ENCODE measurements around the gene GPR85. TPM values are rescaled to one million over a fixed set of nuclear protein-coding genes. Genes with fewer than 3 reads are reported as not detected.

GPR85 gene
- total RNA-seq, 2 experiments from 2014 or later = not detected

DNA sequence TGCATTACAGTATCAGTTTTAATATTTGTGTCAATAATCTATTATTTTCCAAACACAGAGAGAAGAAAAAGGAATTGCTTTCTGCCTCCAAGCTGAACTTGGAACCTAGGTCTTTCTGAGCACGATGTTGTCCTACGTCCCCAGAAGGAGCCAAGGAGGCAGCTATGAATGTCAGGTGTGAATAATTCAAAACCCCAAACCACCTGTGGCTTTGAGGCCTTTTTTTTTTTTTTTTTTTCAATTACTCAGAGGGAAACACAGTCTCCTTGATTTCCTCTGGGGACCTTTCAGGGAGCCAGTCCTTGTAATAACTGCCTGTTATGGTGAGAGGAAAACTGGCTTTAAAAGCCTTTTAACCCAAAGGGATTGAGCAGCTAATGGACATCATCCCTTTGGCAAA is 8.3 kb downstream of the GPR85 start:
- no peak for ATAC-seq (ENCODE audit: poor library complexity)
- H3K4me1 Mint-ChIP-seq (ENCODE audit: low read depth) = no peaks in the 10 kb centered on the region
- no peaks in the 10 kb centered on the region for H3K36me3 Mint-ChIP-seq (ENCODE audit: low read depth)
- TF ChIP-seq, protein P1, sequence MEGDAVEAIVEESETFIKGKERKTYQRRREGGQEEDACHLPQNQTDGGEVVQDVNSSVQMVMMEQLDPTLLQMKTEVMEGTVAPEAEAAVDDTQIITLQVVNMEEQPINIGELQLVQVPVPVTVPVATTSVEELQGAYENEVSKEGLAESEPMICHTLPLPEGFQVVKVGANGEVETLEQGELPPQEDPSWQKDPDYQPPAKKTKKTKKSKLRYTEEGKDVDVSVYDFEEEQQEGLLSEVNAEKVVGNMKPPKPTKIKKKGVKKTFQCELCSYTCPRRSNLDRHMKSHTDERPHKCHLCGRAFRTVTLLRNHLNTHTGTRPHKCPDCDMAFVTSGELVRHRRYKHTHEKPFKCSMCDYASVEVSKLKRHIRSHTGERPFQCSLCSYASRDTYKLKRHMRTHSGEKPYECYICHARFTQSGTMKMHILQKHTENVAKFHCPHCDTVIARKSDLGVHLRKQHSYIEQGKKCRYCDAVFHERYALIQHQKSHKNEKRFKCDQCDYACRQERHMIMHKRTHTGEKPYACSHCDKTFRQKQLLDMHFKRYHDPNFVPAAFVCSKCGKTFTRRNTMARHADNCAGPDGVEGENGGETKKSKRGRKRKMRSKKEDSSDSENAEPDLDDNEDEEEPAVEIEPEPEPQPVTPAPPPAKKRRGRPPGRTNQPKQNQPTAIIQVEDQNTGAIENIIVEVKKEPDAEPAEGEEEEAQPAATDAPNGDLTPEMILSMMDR (IDR thresholded peaks at IDR 0.05) = no peak
- H3K27ac Mint-ChIP-seq = no peak overlapping the region
- peaks cover 0 to 10% of the 10 kb centered on the region in 2 experiments for H3K27me3 ChIP-seq (ENCODE audit: control insufficient read depth in 1 of 2, insufficient read depth in 2 of 2, low read length in 2 of 2)
- no peak overlapping the region for H3K4me3 ChIP-seq (ENCODE audit: low read length)
- H3K4me3 Mint-ChIP-seq = no peak overlapping the region
- no peak for DNase-seq
- H3K4me1 ChIP-seq (ENCODE audit: insufficient read depth, low read length) = no peaks in the 10 kb centered on the region
- no peaks in the 10 kb centered on the region for H3K9me3 ChIP-seq (ENCODE audit: control insufficient read depth in 1 of 2, insufficient read depth in 1 of 2, low read length in 2 of 2)
- no peak overlapping the region for H3K27ac ChIP-seq (ENCODE audit: low read depth in 1 of 2, low read length in 2 of 2)
- CTCF ChIA-PET = no interaction called here
- H3K27me3 Mint-ChIP-seq = peaks cover 54% of the 10 kb centered on the region
- H3K36me3 ChIP-seq (ENCODE audit: insufficient read depth, low read length) = no peaks in the 10 kb centered on the region
- intact Hi-C loops (cut with DNase I, micrococcal nuclease) = no loop called here
- no peaks in the 10 kb centered on the region for H3K9me3 Mint-ChIP-seq
- POLR2A ChIA-PET = no interaction called here

DNA sequence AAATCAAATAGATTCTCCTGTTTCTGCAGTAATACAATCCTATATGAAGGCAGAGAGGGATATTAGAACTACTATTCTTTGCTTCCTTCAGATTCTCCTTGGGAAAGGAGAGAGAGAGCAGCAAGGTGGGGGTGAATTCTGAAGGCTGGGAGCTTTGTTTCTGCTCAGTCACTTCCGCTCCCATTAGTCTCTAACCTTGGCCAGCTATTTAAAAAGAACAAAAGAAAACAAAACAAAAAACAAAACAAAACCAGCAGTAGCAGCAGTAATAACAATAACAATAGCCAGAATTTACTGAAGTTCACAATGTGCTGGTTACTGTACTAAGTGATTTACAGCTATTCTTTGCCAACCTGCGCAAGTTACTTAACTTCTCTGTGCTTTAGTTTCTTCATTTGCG is 9.9 kb downstream of the GPR85 start:
- intact Hi-C loops (cut with DNase I, micrococcal nuclease) = no loop called here
- ChIA-PET CTCF (no interaction called here), POLR2A (no interaction called here)
- no peaks in the 10 kb centered on the region for H3K27me3 ChIP-seq (ENCODE audit: control insufficient read depth in 1 of 2, insufficient read depth in 2 of 2, low read length in 2 of 2)
- H3K9me3 Mint-ChIP-seq = no peaks in the 10 kb centered on the region
- H3K4me1 Mint-ChIP-seq (ENCODE audit: low read depth) = no peaks in the 10 kb centered on the region
- H3K27ac Mint-ChIP-seq = no peak overlapping the region
- peaks cover 40% of the 10 kb centered on the region for H3K27me3 Mint-ChIP-seq
- H3K27ac ChIP-seq (ENCODE audit: low read depth in 1 of 2, low read length in 2 of 2) = no peak overlapping the region
- ATAC-seq (ENCODE audit: poor library complexity) (no peak), DNase-seq (no peak)
- H3K4me3 Mint-ChIP-seq = no peak overlapping the region
- no peaks in the 10 kb centered on the region for H3K36me3 Mint-ChIP-seq (ENCODE audit: low read depth)
- H3K36me3 ChIP-seq (ENCODE audit: insufficient read depth, low read length) = no peaks in the 10 kb centered on the region
- H3K4me1 ChIP-seq (ENCODE audit: insufficient read depth, low read length) = no peaks in the 10 kb centered on the region
- no peaks in the 10 kb centered on the region for H3K9me3 ChIP-seq (ENCODE audit: control insufficient read depth in 1 of 2, insufficient read depth in 1 of 2, low read length in 2 of 2)
- no peak overlapping the region for H3K4me3 ChIP-seq (ENCODE audit: low read length)
- TF ChIP-seq, protein P1 (IDR thresholded peaks at IDR 0.05) = no peak

DNA sequence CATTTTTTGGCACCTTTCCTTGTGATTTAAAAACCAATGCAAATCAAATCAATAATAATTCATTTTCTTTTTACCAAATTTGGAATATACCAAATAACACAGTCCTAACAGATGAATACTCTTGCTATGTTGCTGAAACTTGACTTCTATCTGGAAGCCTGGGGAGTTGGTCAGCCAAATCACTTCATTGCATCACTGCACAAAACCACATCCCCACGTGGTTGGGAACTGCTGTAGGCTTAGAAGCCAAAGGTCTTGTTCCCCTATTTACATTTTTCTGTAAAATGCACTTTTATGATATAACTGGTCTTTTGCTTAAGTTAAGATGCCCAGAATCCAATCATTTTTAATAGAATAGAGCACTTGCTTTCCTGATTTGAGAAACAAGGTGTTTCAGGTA is 15.2 kb downstream of the GPR85 start:
- TF ChIP-seq, protein P1 (IDR thresholded peaks at IDR 0.05) = no peak
- POLR2A ChIA-PET = no interaction called here
- no peak overlapping the region for H3K4me3 Mint-ChIP-seq
- no peaks in the 10 kb centered on the region for H3K4me1 Mint-ChIP-seq (ENCODE audit: low read depth)
- H3K27ac ChIP-seq (ENCODE audit: low read depth in 1 of 2, low read length in 2 of 2) = no peak overlapping the region
- no peaks in the 10 kb centered on the region for H3K36me3 Mint-ChIP-seq (ENCODE audit: low read depth)
- peaks cover 0 to 6% of the 10 kb centered on the region in 2 experiments for H3K27me3 ChIP-seq (ENCODE audit: control insufficient read depth in 1 of 2, insufficient read depth in 2 of 2, low read length in 2 of 2)
- no peaks in the 10 kb centered on the region for H3K9me3 ChIP-seq (ENCODE audit: control insufficient read depth in 1 of 2, insufficient read depth in 1 of 2, low read length in 2 of 2)
- ATAC-seq (ENCODE audit: poor library complexity) (no peak), DNase-seq (peak in 3 of 14 experiments; percentile 9 to 30 (median 29))
- no peak overlapping the region for H3K4me3 ChIP-seq (ENCODE audit: low read length)
- CTCF ChIA-PET = no interaction called here
- peaks cover 30% of the 10 kb centered on the region for H3K27me3 Mint-ChIP-seq
- no peaks in the 10 kb centered on the region for H3K4me1 ChIP-seq (ENCODE audit: insufficient read depth, low read length)
- H3K27ac Mint-ChIP-seq = no peak overlapping the region
- intact Hi-C loops (cut with DNase I, micrococcal nuclease) = no loop called here
- H3K36me3 ChIP-seq (ENCODE audit: insufficient read depth, low read length) = no peaks in the 10 kb centered on the region
- H3K9me3 Mint-ChIP-seq = no peaks in the 10 kb centered on the region
